ENCODE measurements around the gene MTAP.
A peak's percentile ranks its signal among the peaks of the same experiment; 100 is the strongest.

Gene MTAP

GRCh38 chr9:21906881-21907280, 104.4 kb downstream of the MTAP start:
- no peaks in the 10 kb centered on the region for H3K79me1 ChIP-seq (replicated peaks; ENCODE audit: low read length, poor library complexity, severe bottlenecking)
- H2BK15ac ChIP-seq (ENCODE audit: low read depth, poor library complexity, severe bottlenecking): no peak overlapping the region
- H3K23ac ChIP-seq (ENCODE audit: low read length in 2 of 2): no peak overlapping the region
- H2AFZ ChIP-seq (ENCODE audit: low read depth, low read length): no peak overlapping the region
- H3K9me3 ChIP-seq (ENCODE audit: control insufficient read depth, low read length): peaks cover 47% of the 10 kb centered on the region
- no peak overlapping the region for H3K14ac ChIP-seq (ENCODE audit: low read length in 2 of 2)
- H3K4me3 ChIP-seq (ENCODE audit: insufficient read depth in 1 of 2, low read depth in 1 of 2, low read length in 2 of 2): no peak overlapping the region
- WGBS: 100% methylated on average over 3 of the region's 3 CpGs
- no peak overlapping the region for H2BK5ac ChIP-seq (ENCODE audit: low read depth, low read length, poor library complexity, severe bottlenecking)
- H2BK12ac ChIP-seq (ENCODE audit: low read length in 2 of 2): no peak overlapping the region
- H4K91ac ChIP-seq (ENCODE audit: low read length): no peak overlapping the region
- no peak for DNase-seq
- no peak overlapping the region for H3K9ac ChIP-seq (ENCODE audit: low read length)
- no peak overlapping the region for H3K4ac ChIP-seq (ENCODE audit: low read depth in 1 of 2, low read length in 2 of 2)
- H3K36me3 ChIP-seq (ENCODE audit: control insufficient read depth in 1 of 2, insufficient read depth in 2 of 2, low read depth in 1 of 2, low read length in 2 of 2): peaks cover 2 to 22% of the 10 kb centered on the region in 2 experiments
- no peak overlapping the region for H3K18ac ChIP-seq (ENCODE audit: low read depth in 1 of 2, low read length in 2 of 2)
- peak overlapping the region; percentile 14 for H3K27ac ChIP-seq (ENCODE audit: low read length, poor library complexity, severe bottlenecking)
- H2BK120ac ChIP-seq (ENCODE audit: low read depth, low read length): no peak overlapping the region
- H3K4me1 ChIP-seq (ENCODE audit: control insufficient read depth, insufficient read depth, low read depth, low read length): peaks cover 9% of the 10 kb centered on the region
- no peak overlapping the region for H2AK5ac ChIP-seq (ENCODE audit: low read length, severe bottlenecking)
- H3K27me3 ChIP-seq (ENCODE audit: control insufficient read depth in 1 of 2, insufficient read depth in 1 of 2, low read length in 2 of 2): no peaks in the 10 kb centered on the region
- H3K4me2 ChIP-seq (ENCODE audit: low read length, poor library complexity, severe bottlenecking): no peak overlapping the region
- no peak overlapping the region for H4K8ac ChIP-seq (ENCODE audit: low read length)

GRCh38 chr9:21919377-21920362, 117.2 kb downstream of the MTAP start:
- no peak overlapping the region for H2AFZ ChIP-seq (ENCODE audit: low read depth, low read length)
- no peak overlapping the region for H4K8ac ChIP-seq (ENCODE audit: low read length)
- H3K9me3 ChIP-seq (ENCODE audit: control insufficient read depth, low read length): no peaks in the 10 kb centered on the region
- no peaks in the 10 kb centered on the region for H3K27me3 ChIP-seq (ENCODE audit: control insufficient read depth in 1 of 2, insufficient read depth in 1 of 2, low read length in 2 of 2)
- H3K4me1 ChIP-seq (ENCODE audit: control insufficient read depth, insufficient read depth, low read depth, low read length): peaks cover 2% of the 10 kb centered on the region
- H2BK5ac ChIP-seq (ENCODE audit: low read depth, low read length, poor library complexity, severe bottlenecking): no peak overlapping the region
- H3K4me2 ChIP-seq (ENCODE audit: low read length, poor library complexity, severe bottlenecking): no peak overlapping the region
- no peak overlapping the region for H3K27ac ChIP-seq (ENCODE audit: low read length, poor library complexity, severe bottlenecking)
- H3K36me3 ChIP-seq (ENCODE audit: control insufficient read depth in 1 of 2, insufficient read depth in 2 of 2, low read depth in 1 of 2, low read length in 2 of 2): no peaks in the 10 kb centered on the region
- no peak overlapping the region for H3K4me3 ChIP-seq (ENCODE audit: insufficient read depth in 1 of 2, low read depth in 1 of 2, low read length in 2 of 2)
- H3K79me1 ChIP-seq (replicated peaks; ENCODE audit: low read length, poor library complexity, severe bottlenecking): no peaks in the 10 kb centered on the region
- no peak overlapping the region for H2AK5ac ChIP-seq (ENCODE audit: low read length, severe bottlenecking)
- H2BK15ac ChIP-seq (ENCODE audit: low read depth, poor library complexity, severe bottlenecking): no peak overlapping the region
- no peak overlapping the region for H3K23ac ChIP-seq (ENCODE audit: low read length in 2 of 2)
- H3K4ac ChIP-seq (ENCODE audit: low read depth in 1 of 2, low read length in 2 of 2): no peak overlapping the region
- no peak overlapping the region for H4K91ac ChIP-seq (ENCODE audit: low read length)
- no peak overlapping the region for H3K9ac ChIP-seq (ENCODE audit: low read length)
- no peak overlapping the region for H2BK12ac ChIP-seq (ENCODE audit: low read length in 2 of 2)
- DNase-seq: peak; percentile 83
- no peak overlapping the region for H3K14ac ChIP-seq (ENCODE audit: low read length in 2 of 2)
- H3K18ac ChIP-seq (ENCODE audit: low read depth in 1 of 2, low read length in 2 of 2): no peak overlapping the region
- H2BK120ac ChIP-seq (ENCODE audit: low read depth, low read length): no peak overlapping the region
- 6% methylated on average over 3 of the region's 4 CpGs for WGBS

GRCh38 chr9:21923694-21924093, 121.3 kb downstream of the MTAP start:
- Histone ChIP-seq H3K9me3 (ENCODE audit: control insufficient read depth, low read length) (no peaks in the 10 kb centered on the region), H2AFZ (ENCODE audit: low read depth, low read length) (no peak overlapping the region), H3K4ac (ENCODE audit: low read depth in 1 of 2, low read length in 2 of 2) (no peak overlapping the region), H4K91ac (ENCODE audit: low read length) (no peak overlapping the region), H3K4me1 (ENCODE audit: control insufficient read depth, insufficient read depth, low read depth, low read length) (peaks cover 2% of the 10 kb centered on the region), H2AK5ac (ENCODE audit: low read length, severe bottlenecking) (no peak overlapping the region), H3K14ac (ENCODE audit: low read length in 2 of 2) (no peak overlapping the region), H3K4me3 (ENCODE audit: insufficient read depth in 1 of 2, low read depth in 1 of 2, low read length in 2 of 2) (no peak overlapping the region), H2BK12ac (ENCODE audit: low read length in 2 of 2) (no peak overlapping the region), H3K36me3 (ENCODE audit: control insufficient read depth in 1 of 2, insufficient read depth in 2 of 2, low read depth in 1 of 2, low read length in 2 of 2) (no peaks in the 10 kb centered on the region), H3K4me2 (ENCODE audit: low read length, poor library complexity, severe bottlenecking) (no peak overlapping the region), H3K27ac (ENCODE audit: low read length, poor library complexity, severe bottlenecking) (no peak overlapping the region), H3K23ac (ENCODE audit: low read length in 2 of 2) (no peak overlapping the region), H3K27me3 (ENCODE audit: control insufficient read depth in 1 of 2, insufficient read depth in 1 of 2, low read length in 2 of 2) (no peaks in the 10 kb centered on the region), H4K8ac (ENCODE audit: low read length) (no peak overlapping the region), H3K79me1 (replicated peaks; ENCODE audit: low read length, poor library complexity, severe bottlenecking) (no peaks in the 10 kb centered on the region), H2BK5ac (ENCODE audit: low read depth, low read length, poor library complexity, severe bottlenecking) (no peak overlapping the region), H2BK15ac (ENCODE audit: low read depth, poor library complexity, severe bottlenecking) (no peak overlapping the region), H3K18ac (ENCODE audit: low read depth in 1 of 2, low read length in 2 of 2) (no peak overlapping the region), H2BK120ac (ENCODE audit: low read depth, low read length) (no peak overlapping the region), H3K9ac (ENCODE audit: low read length) (no peak overlapping the region)
- DNase-seq: no peak
- 97% methylated on average over 1 of the region's 1 CpG for WGBS

- Histone ChIP-seq H2BK120ac (ENCODE audit: low read depth, low read length) (no peak overlapping the region), H3K79me1 (replicated peaks; ENCODE audit: low read length, poor library complexity, severe bottlenecking) (no peaks in the 10 kb centered on the region), H2AK5ac (ENCODE audit: low read length, severe bottlenecking) (no peak overlapping the region), H3K4me3 (ENCODE audit: insufficient read depth in 1 of 2, low read depth in 1 of 2, low read length in 2 of 2) (no peak overlapping the region), H3K4me2 (ENCODE audit: low read length, poor library complexity, severe bottlenecking) (no peak overlapping the region), H3K27me3 (ENCODE audit: control insufficient read depth in 1 of 2, insufficient read depth in 1 of 2, low read length in 2 of 2) (no peaks in the 10 kb centered on the region), H3K4ac (ENCODE audit: low read depth in 1 of 2, low read length in 2 of 2) (no peak overlapping the region), H3K14ac (ENCODE audit: low read length in 2 of 2) (no peak overlapping the region), H4K91ac (ENCODE audit: low read length) (no peak overlapping the region), H3K36me3 (ENCODE audit: control insufficient read depth in 1 of 2, insufficient read depth in 2 of 2, low read depth in 1 of 2, low read length in 2 of 2) (peaks cover 0 to 7% of the 10 kb centered on the region in 2 experiments), H2BK5ac (ENCODE audit: low read depth, low read length, poor library complexity, severe bottlenecking) (no peak overlapping the region), H3K9ac (ENCODE audit: low read length) (no peak overlapping the region), H4K8ac (ENCODE audit: low read length) (no peak overlapping the region), H3K9me3 (ENCODE audit: control insufficient read depth, low read length) (no peaks in the 10 kb centered on the region), H3K23ac (ENCODE audit: low read length in 2 of 2) (no peak overlapping the region), H2BK15ac (ENCODE audit: low read depth, poor library complexity, severe bottlenecking) (no peak overlapping the region), H3K27ac (ENCODE audit: low read length, poor library complexity, severe bottlenecking) (no peak overlapping the region), H3K4me1 (ENCODE audit: control insufficient read depth, insufficient read depth, low read depth, low read length) (no peaks in the 10 kb centered on the region), H2AFZ (ENCODE audit: low read depth, low read length) (no peak overlapping the region), H3K18ac (ENCODE audit: low read depth in 1 of 2, low read length in 2 of 2) (no peak overlapping the region), H2BK12ac (ENCODE audit: low read length in 2 of 2) (no peak overlapping the region)
- no peak for DNase-seq
Observed at GRCh38 chr9:21927752-21928151, 125.3 kb downstream of the MTAP start.

Measured in mesenchymal stem cell (in vitro differentiated cells and primary cell).